Measurements from ENCODE around the gene MAN2B2.
"Not testable (repeated sequence)": the region's sequence is repeated elsewhere in the genome, so short reads cannot be mapped to it uniquely, and the experiment has no call there.

The MAN2B2 gene

GRCh38 chr4:6618386-6619115, 43.6 kb downstream of the MAN2B2 start:
- no peak for DNase-seq

DNA sequence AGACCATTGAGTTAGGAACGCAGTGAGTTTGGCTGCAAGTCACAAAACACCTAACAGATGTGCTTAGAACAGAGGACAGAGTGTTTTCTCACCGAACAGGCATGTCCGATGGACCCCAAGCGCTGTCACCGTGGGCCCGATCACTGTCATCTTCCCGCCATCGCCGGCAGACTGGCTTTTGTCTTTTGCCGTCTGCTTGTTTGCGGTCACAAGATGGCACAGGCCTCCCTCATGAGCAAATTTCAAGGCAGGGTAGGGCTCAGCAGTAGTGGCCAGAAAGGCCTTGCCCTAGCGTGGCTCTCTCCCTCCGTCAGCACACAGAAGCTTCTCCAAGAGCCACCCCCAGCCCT, 44.1 kb downstream of the MAN2B2 start:
- no peak for DNase-seq

DNA sequence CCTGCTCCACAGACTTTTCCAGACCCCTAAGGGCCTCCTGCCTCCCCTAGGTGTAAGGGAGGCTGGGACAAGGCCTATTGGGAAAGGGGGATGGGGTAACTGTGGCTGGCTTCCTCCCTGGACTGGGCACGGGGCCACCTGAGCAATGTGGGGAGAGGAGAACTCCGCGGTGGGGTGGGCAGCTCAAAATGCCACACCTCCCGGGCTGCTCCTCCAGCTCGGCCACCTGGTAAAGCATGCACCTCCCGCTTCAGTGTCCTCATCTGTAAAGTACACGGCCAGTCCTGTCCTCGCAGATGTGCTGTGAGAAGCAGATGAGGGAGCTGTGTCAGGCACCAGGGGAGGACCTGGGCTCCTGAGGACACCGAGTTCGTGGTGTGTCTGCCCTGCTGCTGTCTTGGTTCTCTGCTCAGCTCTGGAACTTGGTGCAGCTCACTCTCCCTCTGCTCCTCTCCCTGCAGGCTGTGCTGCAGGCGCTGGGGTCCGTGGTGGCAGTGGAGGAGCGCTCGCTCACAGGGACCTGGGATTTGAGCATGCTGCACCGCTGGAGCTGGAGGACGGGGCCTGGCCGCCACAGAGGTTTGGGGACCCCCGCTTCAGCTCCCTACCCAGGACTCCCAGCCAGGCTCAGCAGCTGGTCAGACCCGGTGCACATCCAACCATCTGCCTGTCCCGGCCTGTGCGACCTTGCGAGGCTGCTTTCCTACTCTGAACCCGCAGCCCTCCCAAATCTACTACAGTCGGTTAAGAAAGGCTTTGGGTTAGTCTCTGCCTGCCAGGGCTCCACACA, 44.7 kb downstream of the MAN2B2 start:
- DNase-seq = no peak

GRCh38 chr4:6620296-6620695, 45.3 kb downstream of the MAN2B2 start:
- DNase-seq = no peak

- DNase-seq = no peak
These were observed 46.0 kb downstream of the MAN2B2 start for GRCh38 chr4:6620891-6621555.

DNA sequence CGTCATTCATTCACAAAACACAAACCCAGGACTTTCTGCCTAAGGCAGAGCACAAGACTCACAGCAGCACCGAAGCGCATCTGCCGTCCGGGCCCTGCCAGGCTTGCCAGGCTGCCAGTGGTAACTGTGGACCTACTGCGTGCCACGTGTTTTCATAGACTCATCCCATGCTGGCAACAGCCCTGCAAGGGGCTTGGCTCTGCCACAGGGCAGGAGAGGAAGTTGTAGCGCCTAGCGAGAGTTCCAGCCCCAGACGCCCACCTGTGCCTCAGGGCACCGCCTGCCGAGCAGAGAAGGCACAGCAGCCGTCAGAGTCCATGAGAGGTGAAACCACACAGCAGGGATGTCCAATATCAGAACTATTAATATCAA, 46.6 kb downstream of the MAN2B2 start:
- DNase-seq = no peak

DNA sequence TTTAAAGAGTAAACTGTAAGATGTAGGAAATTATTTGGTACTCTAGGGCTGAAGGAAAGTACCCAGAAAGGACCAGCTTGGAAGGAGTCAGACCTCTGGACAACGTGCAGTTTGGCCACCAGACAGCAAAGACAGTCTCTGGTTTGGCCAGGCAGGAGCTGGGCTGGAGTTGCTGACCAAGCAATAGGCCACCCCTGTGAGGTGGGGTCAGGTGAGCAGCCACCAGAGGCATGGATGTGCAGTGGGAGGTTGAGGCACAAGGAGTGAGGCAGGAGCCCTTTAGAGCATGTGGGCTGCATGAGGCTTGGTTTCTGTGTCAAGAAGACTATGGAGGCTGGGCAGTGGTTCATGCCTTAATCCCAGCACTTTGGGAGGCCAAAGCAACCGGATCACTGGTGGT, 47.8 kb downstream of the MAN2B2 start:
- DNase-seq = no peak

GRCh38 chr4:6625256-6625655, 50.3 kb downstream of the MAN2B2 start:
- DNase-seq = no peak

DNA sequence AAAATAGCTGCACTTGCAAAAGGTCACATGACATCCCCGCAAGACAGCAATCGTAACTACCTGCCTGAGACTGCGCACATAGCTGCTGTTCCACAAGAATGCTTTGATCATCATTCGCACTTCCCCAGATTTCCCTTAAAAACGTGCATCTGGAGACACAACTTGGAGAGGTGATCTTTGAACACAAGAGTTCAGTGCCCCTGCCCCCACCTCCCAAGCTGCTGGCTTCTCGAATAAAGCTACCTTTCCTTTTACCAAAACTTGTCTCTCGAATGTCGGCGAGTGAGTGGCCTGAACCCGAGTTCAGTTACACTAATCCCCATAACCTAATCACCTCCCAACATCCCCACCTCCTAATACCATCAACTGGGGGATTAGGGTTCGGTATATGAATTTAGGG, 51.1 kb downstream of the MAN2B2 start:
- DNase-seq = no peak

GRCh38 chr4:6627832-6628231, 52.8 kb downstream of the MAN2B2 start:
- DNase-seq = no peak

DNA sequence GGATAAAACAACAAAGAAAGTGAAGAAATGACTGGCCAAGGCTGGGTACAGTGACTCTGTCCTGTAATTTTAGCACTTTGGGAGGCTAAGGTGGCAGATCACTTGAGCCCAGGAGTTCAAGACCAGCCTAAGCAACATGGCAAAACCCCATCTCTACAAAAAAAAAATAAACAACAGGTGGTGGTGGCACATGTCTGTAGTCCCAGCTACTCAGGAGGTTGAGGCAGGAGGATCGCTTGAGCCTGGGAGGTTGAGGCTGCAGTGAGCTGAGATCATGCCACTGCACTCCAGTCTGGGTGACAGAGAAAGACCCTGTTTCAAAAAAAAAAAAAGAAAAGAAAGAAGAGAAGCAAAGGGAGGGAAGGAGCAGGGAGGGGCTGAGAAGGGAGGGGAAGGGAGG, 53.5 kb downstream of the MAN2B2 start:
- not testable (repeated sequence) for DNase-seq

GRCh38 chr4:6632125-6632524, 57.1 kb downstream of the MAN2B2 start:
- no peak for DNase-seq

GRCh38 chr4:6633091-6633906, 58.3 kb downstream of the MAN2B2 start:
- no peak for DNase-seq

DNA sequence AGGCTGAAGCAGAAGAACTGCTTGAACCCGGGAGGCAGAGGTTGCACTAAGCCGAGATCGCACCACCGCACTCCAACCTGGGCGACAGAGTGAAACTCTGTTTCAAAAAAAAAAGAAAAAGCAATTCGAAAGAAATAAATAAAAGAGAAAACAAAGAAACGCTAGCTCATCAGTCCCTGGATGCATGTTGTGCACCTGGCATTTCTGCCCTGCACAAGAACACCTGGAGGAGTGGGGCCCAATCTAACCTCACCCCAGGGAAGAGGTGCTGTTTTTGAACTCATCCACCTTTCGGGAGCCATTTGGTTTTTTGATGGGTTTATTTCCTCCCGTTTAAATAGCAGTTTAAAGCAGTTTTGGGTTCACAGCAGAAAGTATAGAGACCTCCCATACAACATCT, 59.8 kb downstream of the MAN2B2 start:
- no peak for DNase-seq

DNA sequence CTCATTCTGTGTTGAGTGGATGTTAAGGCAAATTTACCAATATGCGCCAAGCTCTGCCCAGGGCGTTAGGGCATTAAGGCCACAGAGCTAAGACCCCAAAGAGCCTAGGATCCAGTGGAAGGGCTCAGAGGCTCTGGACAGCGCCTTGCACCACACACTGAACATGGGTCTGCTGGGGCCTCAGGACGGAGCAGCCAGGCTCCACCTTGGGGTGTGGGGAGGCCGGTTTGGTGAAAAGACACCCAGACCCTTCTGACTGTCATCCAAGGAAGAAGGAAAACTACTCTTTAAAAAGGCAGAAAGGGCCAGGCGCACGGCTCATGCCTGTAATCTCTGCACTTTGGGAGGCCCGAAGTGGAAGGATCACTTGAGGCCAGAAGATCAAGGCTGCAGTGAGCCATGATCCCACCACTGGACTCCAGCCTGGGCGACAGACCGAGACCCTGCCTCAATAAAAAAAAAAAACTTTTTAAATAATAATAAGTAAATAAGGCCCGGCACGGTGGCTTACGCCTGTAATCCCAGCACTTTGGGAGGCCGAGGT, 64.2 kb downstream of the MAN2B2 start:
- DNase-seq = no peak

DNA sequence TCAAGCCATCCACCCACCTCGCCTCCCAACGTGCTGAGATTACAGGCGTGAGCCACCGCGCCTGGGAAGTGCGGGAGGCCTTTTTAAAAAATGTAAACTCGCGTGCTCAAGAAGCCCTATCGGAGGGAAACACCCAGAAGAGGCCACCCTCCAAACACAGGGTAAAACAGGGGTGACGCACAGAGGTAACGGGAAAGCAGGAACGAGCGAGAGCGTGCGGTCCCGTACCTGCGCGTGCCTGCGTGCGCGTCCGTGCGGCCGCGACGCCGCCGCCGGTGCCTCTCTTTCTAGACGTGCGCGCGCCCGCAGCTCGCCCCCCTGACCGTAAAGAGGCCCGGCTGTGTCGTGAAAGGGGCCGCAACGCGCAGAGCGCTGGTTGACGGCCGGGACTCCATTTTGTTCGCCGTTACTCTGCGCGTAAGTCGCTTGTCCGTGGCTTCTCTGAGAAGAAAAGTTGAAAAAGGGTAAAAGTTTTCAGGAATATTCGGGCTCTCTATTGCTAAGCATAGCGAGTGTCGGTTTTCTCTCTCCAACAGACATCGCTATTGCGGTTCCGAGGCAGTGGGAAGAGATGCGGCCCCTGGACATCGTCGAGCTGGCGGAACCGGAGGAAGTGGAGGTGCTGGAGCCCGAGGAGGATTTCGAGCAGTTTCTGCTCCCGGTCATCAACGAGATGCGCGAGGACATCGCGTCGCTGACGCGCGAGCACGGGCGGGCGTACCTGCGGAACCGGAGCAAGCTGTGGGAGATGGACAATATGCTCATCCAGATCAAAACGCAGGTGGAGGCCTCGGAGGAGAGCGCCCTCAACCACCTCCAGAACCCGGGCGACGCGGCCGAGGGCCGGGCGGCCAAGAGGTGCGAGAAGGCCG, 65.5 kb downstream of the MAN2B2 start, which contains the start of gene MRFAP1:
Gene MRFAP1 (plus strand): TSS at position 394 of the 872 bp plus-strand sequence. CDS start 178 bp downstream, at position 572.
- peak; percentile 82 for DNase-seq

GRCh38 chr4:6641164-6641970, 66.4 kb downstream of the MAN2B2 start:
- DNase-seq = no peak

DNA sequence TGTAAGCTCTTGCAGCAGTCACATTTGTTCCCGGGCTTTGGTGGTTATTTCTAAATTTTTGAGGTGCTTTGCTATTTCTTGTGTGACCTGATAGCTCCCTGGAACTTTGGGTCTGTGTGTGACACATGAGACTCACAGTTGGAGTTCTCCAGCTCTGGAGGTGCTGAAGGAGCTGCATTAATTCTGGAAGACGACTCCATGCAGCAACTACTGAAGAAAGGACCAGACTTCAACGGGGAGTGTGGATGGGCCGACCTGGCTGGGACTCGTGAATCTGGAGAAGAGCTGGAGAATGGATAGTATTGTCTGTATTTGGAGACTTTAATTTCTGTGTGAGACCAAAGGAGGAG, 67.0 kb downstream of the MAN2B2 start:
- no peak for DNase-seq

DNA sequence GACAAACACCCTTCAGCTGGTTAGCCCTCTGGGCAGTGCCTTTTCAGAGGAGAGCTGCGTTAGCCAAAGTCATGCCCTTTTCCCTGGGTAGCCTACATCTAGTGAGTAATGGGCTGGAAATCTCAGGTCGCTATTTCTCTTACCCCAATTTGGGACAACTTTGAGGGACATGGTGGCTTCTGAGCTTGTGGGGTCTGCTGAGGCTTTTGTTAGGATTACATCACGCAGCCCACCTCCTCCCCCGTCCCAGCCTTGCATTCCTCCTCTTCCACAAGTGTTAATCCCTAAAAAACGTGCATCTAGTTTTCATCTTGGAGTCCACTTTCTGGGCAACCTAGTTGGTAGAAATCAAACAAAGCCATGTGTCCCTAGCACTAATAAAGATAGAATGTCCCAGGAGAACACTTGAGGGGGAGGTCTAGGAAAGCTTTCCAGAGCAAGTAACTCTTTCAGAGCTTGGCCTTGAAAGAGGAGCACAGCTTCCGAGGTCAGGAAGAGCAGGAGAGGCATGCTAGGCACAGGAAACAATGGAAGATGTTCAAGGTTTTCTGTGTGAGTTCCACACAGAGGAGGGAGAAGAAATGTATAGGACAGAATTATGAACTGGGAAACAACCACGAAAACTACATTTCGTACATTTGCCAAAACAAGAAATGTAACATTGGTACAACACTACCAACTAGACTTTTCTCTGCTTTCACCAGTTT, 68.3 kb downstream of the MAN2B2 start:
- DNase-seq = no peak

- no peak for DNase-seq
These were observed 70.0 kb downstream of the MAN2B2 start for GRCh38 chr4:6644792-6645530.

Data from NCI-H748 treated with DMSO at 0.1 percent for 48 hours (cell line).